ENCODE measurements around the gene SFMBT1. TPM values are rescaled to one million over a fixed set of nuclear protein-coding genes. Genes with fewer than 3 reads are reported as not detected.

The SFMBT1 gene
- total RNA-seq, 1 donor from 2014 or later = 17.3 TPM

- Histone ChIP-seq H3K27ac (no peak overlapping the region), H3K4me1 (no peaks in the 10 kb centered on the region), H3K9me3 (no peaks in the 10 kb centered on the region), H3K4me3 (no peak overlapping the region), H3K36me3 (no peaks in the 10 kb centered on the region), H3K27me3 (ENCODE audit: low read depth) (no peaks in the 10 kb centered on the region)
- ATAC-seq (no peak), DNase-seq (no peak)
- no peak for TF ChIP-seq CTCF (IDR thresholded peaks at IDR 0.05)
- intact Hi-C loops (cut with DNase I) = no loop called here
Measured at GRCh38 chr3:53081318-53081717, 35.4 kb upstream of the SFMBT1 start.

DNA sequence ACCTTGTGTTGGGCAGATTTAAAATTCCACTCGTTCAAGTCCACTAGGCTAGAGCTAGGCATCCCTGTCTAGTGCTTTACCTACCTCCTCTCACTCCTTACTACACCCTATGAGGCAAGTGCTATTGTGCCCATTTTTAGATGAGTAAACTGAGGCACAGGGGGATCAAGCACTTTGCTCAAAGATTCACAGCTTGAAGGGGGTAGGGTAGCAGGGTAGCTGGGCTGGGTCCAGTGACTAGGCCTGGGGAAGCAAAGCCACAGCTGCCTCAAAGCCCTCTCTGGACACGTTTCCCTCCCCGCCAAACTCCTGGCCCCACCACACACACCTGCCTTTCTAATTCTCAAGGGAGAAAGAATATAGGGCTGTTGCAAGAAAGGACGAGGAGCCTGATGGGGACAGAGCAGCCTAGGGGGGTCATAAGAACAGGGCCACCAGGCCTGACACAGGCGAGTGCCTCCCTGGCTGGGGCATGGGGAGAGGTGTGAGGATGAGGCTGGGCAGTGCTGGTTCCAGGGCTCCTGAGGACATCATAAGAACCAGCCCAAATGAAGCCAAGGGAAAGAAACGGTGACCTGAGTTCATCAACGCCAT is 34.8 kb upstream of the SFMBT1 start:
- H3K27ac ChIP-seq = no peak overlapping the region
- ATAC-seq = no peak
- H3K27me3 ChIP-seq (ENCODE audit: low read depth) = no peaks in the 10 kb centered on the region
- TF ChIP-seq CTCF (IDR thresholded peaks at IDR 0.05) = no peak
- intact Hi-C loops (cut with DNase I) = no loop called here
- no peak for DNase-seq
- H3K4me3 ChIP-seq = no peak overlapping the region
- no peaks in the 10 kb centered on the region for H3K4me1 ChIP-seq
- H3K9me3 ChIP-seq = no peaks in the 10 kb centered on the region
- H3K36me3 ChIP-seq = no peaks in the 10 kb centered on the region

- Histone ChIP-seq H3K36me3 (no peaks in the 10 kb centered on the region), H3K27me3 (ENCODE audit: low read depth) (no peaks in the 10 kb centered on the region), H3K4me3 (no peak overlapping the region), H3K27ac (no peak overlapping the region), H3K4me1 (no peaks in the 10 kb centered on the region), H3K9me3 (no peaks in the 10 kb centered on the region)
- TF ChIP-seq CTCF (IDR thresholded peaks at IDR 0.05) = no peak
- ATAC-seq = no peak
- intact Hi-C loops (cut with DNase I) = no loop called here
- no peak for DNase-seq
Measured at GRCh38 chr3:53079791-53080555, 34.1 kb upstream of the SFMBT1 start.

DNA sequence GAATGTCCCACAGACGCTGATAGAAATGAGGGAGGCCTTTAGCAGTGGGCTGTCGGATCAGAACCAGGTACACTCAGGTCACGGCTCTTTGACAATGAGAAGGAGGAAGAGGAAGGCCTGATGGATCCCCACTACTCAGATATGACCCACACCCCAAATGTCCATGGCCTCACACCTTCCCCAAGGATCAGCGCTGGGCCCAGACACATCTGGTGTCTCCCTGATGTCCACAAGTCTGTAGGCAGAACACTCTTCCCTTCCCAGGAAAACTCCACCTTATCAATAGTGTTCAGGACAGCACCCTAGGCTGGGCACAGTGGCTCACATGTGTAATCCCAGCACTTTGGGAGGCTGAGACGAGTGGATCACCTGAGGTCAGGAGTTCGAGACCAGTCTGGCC is 33.3 kb upstream of the SFMBT1 start:
- DNase-seq = no peak

DNA sequence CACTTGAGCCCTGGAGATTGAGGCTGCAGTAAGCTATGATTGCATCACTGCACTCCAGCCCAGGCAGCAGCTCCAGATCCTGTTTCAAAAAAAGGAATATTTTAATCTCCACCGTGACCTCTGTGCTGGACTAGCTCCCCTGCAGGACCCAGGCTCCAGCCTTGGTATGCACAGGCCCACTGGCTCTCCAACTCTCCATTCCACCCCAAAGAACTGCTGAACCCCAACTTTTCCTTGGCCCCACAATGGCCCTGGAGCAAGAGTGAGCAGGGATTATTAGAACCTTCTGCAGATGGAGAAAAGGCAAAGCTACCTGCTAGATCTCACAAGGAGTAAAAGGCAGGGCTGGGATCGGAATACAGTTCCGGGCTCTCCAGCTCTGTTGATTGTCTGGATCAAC is 32.8 kb upstream of the SFMBT1 start:
- intact Hi-C loops (cut with DNase I) = no loop called here

More for the DNA sequence above, 33.3 kb upstream of the SFMBT1 start:
- intact Hi-C loops (cut with DNase I) = no loop called here
- Histone ChIP-seq H3K4me3 (no peak overlapping the region), H3K27ac (no peak overlapping the region), H3K4me1 (no peaks in the 10 kb centered on the region), H3K9me3 (no peaks in the 10 kb centered on the region), H3K27me3 (ENCODE audit: low read depth) (no peaks in the 10 kb centered on the region), H3K36me3 (no peaks in the 10 kb centered on the region)
- ATAC-seq = no peak
- no peak for TF ChIP-seq CTCF (IDR thresholded peaks at IDR 0.05)

More for the DNA sequence above, 32.8 kb upstream of the SFMBT1 start:
- Histone ChIP-seq H3K27me3 (ENCODE audit: low read depth) (no peaks in the 10 kb centered on the region), H3K27ac (no peak overlapping the region), H3K4me3 (no peak overlapping the region), H3K9me3 (no peaks in the 10 kb centered on the region), H3K36me3 (no peaks in the 10 kb centered on the region), H3K4me1 (no peaks in the 10 kb centered on the region)
- no peak for TF ChIP-seq CTCF (IDR thresholded peaks at IDR 0.05)
- ATAC-seq (no peak), DNase-seq (no peak)

Data from lower lobe of right lung (tissue), 2 donors.